Skeletal muscle tissue (tissue), 4 donors: Measurements from ENCODE around the gene ZNF562. TPM values are rescaled to one million over a fixed set of nuclear protein-coding genes. Genes with fewer than 3 reads are reported as not detected.
"Not testable (repeated sequence)": the region's sequence is repeated elsewhere in the genome, so short reads cannot be mapped to it uniquely, and the experiment has no call there.

Source experiments
- H3K27ac ChIP-seq: one replicate; pipeline ENCODE4 v1.7.0; 2013; ENCODE audit warnings: mild to moderate bottlenecking, low read depth, low read length, inconsistent platforms
- H3K27me3 ChIP-seq, 3 donors: one replicate each; pipeline ENCODE4 v1.7.0; 2013; ENCODE audit warnings: low read length in 3 of 3; ENCODE audit not compliant: control insufficient read depth in 3 of 3, insufficient read depth in 3 of 3
- H3K36me3 ChIP-seq, 3 donors: one replicate each; pipeline ENCODE4 v1.7.0; 2013; ENCODE audit warnings: low read length in 3 of 3; ENCODE audit not compliant: control insufficient read depth in 3 of 3, insufficient read depth in 3 of 3
- H3K4me1 ChIP-seq, 3 donors: one replicate each; pipeline ENCODE4 v1.7.0; 2013; ENCODE audit warnings: low read length in 3 of 3, mild to moderate bottlenecking in 3 of 3; ENCODE audit not compliant: control insufficient read depth in 3 of 3, insufficient read depth in 3 of 3
- H3K4me3 ChIP-seq, 3 donors: one replicate each; pipeline ENCODE4 v1.7.0; 2013; ENCODE audit warnings: low read length in 3 of 3
- H3K9ac ChIP-seq, 3 donors: one replicate each; pipeline ENCODE4 v1.7.0; 2013; ENCODE audit warnings: low read length in 3 of 3, mild to moderate bottlenecking in 3 of 3, moderate library complexity in 2 of 3, low read depth in 1 of 3
- H3K9me3 ChIP-seq, 3 donors: one replicate each; pipeline ENCODE4 v1.7.0; 2013; ENCODE audit warnings: low read length in 3 of 3; ENCODE audit not compliant: control insufficient read depth in 3 of 3
- total RNA-seq: library from RNA; depleted of rRNA; stranded (reverse); fragments of >200 nt; gene quantifications from one replicate; pipeline ENCODE4 v1.2.3, GENCODE V29; 2014
- donor health status: Osteomylitis.

ZNF562 gene
- total RNA-seq, result 38.1 TPM

DNA sequence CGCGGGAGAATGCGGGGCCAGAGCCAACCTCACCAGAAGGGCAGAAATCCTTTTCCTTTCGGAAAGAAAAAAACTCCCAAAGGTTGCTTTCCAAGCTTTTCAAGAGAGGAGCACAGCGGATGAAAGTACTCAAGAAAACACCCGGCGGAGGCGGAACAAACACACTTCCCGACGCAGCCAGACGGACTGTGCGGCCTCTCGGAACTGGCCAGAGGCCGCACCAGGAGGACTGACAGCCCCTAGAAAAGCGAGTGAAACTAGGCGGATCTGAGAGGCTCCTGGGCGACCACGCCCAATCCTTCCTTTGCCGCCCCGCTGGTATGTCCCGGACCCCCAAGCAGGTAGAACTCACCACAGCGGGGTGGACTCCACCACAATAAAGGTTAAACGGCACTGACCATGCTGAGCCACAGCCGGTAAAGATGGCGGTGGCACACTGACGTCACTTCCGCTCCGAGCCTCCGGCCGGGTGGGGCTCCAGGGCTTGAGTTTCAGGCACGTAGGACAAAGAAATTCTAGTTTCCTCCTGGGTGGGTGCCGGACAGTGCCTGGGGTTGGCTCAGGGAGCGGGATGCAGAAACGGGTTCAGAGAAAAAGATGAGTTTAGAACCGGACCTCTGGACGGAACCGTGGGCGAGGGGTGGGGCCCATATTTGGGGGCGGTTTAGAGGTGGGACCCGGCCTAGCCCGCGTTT lies at the start of gene ZNF562:
Gene ZNF562 (minus strand): TSS at position 438 of the 695 bp plus-strand sequence. CDS start 14,356 bp downstream, outside the sequence.
- no peaks in the 10 kb centered on the region for H3K27me3 ChIP-seq
- peaks cover 0 to 3% (median 2%) of the 10 kb centered on the region in 3 donors for H3K9me3 ChIP-seq
- H3K27ac ChIP-seq, result peak within 1 kb of the TSS; percentile 92
- peaks cover 0 to 3% (median 0%) of the 10 kb centered on the region in 3 donors for H3K4me1 ChIP-seq
- H3K4me3 ChIP-seq, result peak within 1 kb of the TSS; percentile 85 to 95 (median 93)
- peaks cover 0 to 12% (median 5%) of the 10 kb centered on the region in 3 donors for H3K36me3 ChIP-seq
- H3K9ac ChIP-seq, result peak within 1 kb of the TSS; percentile 80 to 89 (median 86)

- peaks cover 0 to 2% (median 0%) of the 10 kb centered on the region in 3 donors for H3K9me3 ChIP-seq
- H3K27ac ChIP-seq, result no peak overlapping the region
- H3K36me3 ChIP-seq, result no peaks in the 10 kb centered on the region
- H3K4me3 ChIP-seq, result no peak overlapping the region
- H3K9ac ChIP-seq, result no peak overlapping the region
- H3K27me3 ChIP-seq, result no peaks in the 10 kb centered on the region
- no peaks in the 10 kb centered on the region for H3K4me1 ChIP-seq
Observed at GRCh38 chr19:9724157-9724556, 49.3 kb upstream of the ZNF562 start.

- Histone ChIP-seq H3K4me1 (no peaks in the 10 kb centered on the region), H3K27me3 (no peaks in the 10 kb centered on the region), H3K9me3 (peaks cover 0 to 2% (median 0%) of the 10 kb centered on the region in 3 donors), H3K4me3 (no peak overlapping the region), H3K27ac (no peak overlapping the region), H3K9ac (no peak overlapping the region), H3K36me3 (no peaks in the 10 kb centered on the region)
Observed at GRCh38 chr19:9721861-9722260, 47.0 kb upstream of the ZNF562 start.

DNA sequence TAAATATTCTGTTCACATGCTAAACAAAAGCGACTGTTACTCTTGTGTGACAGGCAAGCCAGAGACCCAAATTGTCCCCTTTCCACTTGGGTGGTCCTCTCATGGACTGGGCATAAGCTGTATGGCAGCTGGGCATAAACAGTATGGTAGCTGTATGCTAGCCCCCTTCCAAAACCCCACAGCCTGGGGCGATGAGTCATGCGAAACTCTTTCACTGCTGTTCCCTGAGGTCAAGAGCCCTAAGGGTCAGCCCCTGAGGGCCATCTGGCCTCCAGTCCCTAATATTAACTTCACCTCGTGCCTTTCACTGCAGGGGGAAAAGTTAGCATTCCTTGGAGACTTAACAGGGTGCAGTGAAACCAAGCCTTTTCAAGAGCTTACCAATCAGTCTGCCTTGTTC lies 45.6 kb upstream of the ZNF562 start:
- H3K4me3 ChIP-seq, result no peak overlapping the region
- no peaks in the 10 kb centered on the region for H3K27me3 ChIP-seq
- H3K9me3 ChIP-seq, result peaks cover 0 to 2% (median 0%) of the 10 kb centered on the region in 3 donors
- no peak overlapping the region for H3K9ac ChIP-seq
- no peak overlapping the region for H3K27ac ChIP-seq
- H3K4me1 ChIP-seq, result no peaks in the 10 kb centered on the region
- H3K36me3 ChIP-seq, result no peaks in the 10 kb centered on the region

DNA sequence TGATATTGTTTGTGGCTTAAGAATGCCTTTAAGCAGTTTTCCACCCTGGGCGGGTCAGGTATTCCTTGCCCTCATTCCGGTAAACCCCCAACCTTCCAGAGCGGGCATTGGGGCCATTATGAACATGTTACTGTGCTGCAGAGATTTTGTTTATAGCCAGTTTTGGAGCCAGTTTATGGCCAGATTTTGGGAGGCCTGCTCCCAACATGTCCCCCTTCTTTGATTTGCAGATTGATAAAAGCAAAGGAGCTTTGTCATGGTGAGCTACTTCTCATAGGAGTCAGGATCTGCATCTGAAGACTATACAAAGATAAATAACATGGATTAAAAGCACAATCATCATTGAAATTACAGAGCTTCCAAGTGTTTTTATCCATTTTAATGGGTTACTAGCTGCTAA lies 36.9 kb upstream of the ZNF562 start:
- H3K4me1 ChIP-seq, result no peaks in the 10 kb centered on the region
- H3K27ac ChIP-seq, result no peak overlapping the region
- H3K27me3 ChIP-seq, result no peaks in the 10 kb centered on the region
- no peaks in the 10 kb centered on the region for H3K36me3 ChIP-seq
- H3K9me3 ChIP-seq, result peaks cover 0 to 3% (median 0%) of the 10 kb centered on the region in 3 donors
- H3K4me3 ChIP-seq, result no peak overlapping the region
- H3K9ac ChIP-seq, result no peak overlapping the region

GRCh38 chr19:9709305-9709704 lies 34.4 kb upstream of the ZNF562 start:
- Histone ChIP-seq H3K9ac (no peak overlapping the region), H3K36me3 (no peaks in the 10 kb centered on the region), H3K4me1 (no peaks in the 10 kb centered on the region), H3K27ac (no peak overlapping the region), H3K4me3 (no peak overlapping the region), H3K9me3 (peaks cover 0 to 3% (median 0%) of the 10 kb centered on the region in 3 donors), H3K27me3 (no peaks in the 10 kb centered on the region)

DNA sequence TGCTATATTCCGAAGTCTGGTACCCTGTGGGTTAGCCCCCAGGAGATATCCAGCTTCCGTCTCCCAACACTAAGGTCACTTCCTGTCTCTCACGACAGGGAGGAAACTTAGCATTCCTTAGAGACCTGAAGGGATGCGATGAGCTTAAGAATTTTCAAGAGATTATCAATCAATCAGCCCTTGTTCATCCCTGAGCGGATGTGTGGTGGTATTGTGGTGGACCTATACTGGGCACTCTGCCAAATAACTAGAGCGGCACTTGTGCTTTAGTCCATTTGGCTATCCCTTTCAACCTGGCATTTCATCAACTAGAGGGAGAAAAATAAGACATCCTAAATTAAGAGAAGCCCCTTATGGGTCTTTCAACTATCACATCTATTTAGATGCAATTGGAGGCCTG lies 30.9 kb upstream of the ZNF562 start:
- no peak overlapping the region for H3K9ac ChIP-seq
- no peak overlapping the region for H3K27ac ChIP-seq
- peaks cover 0 to 3% (median 0%) of the 10 kb centered on the region in 3 donors for H3K9me3 ChIP-seq

DNA sequence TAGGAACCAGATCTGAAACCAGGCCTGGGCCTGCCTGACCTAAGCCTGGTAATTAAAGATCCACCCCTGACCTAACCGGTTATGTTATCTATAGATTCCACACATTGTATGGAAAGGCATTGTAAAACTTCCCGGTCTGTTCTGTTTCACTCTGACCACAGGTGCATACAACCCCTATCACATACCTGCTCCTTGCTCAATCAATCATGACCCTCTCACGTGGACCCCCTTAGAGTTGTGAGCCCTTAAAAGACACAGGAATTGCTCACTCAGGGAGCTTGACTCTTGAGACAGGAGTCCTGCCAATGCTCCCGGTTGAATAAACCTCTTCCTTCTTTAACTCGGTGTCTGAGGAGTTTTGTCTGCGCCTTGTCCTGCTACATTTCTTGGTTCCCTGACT lies 27.3 kb upstream of the ZNF562 start:
- H3K27ac ChIP-seq, result no peak overlapping the region
- no peak overlapping the region for H3K4me3 ChIP-seq
- no peaks in the 10 kb centered on the region for H3K36me3 ChIP-seq
- no peak overlapping the region for H3K9ac ChIP-seq
- H3K27me3 ChIP-seq, result no peaks in the 10 kb centered on the region
- no peaks in the 10 kb centered on the region for H3K4me1 ChIP-seq
- H3K9me3 ChIP-seq, result no peaks in the 10 kb centered on the region

More for the DNA sequence above, 30.9 kb upstream of the ZNF562 start:
- no peaks in the 10 kb centered on the region for H3K4me1 ChIP-seq
- H3K4me3 ChIP-seq, result no peak overlapping the region
- H3K36me3 ChIP-seq, result no peaks in the 10 kb centered on the region
- H3K27me3 ChIP-seq, result no peaks in the 10 kb centered on the region

DNA sequence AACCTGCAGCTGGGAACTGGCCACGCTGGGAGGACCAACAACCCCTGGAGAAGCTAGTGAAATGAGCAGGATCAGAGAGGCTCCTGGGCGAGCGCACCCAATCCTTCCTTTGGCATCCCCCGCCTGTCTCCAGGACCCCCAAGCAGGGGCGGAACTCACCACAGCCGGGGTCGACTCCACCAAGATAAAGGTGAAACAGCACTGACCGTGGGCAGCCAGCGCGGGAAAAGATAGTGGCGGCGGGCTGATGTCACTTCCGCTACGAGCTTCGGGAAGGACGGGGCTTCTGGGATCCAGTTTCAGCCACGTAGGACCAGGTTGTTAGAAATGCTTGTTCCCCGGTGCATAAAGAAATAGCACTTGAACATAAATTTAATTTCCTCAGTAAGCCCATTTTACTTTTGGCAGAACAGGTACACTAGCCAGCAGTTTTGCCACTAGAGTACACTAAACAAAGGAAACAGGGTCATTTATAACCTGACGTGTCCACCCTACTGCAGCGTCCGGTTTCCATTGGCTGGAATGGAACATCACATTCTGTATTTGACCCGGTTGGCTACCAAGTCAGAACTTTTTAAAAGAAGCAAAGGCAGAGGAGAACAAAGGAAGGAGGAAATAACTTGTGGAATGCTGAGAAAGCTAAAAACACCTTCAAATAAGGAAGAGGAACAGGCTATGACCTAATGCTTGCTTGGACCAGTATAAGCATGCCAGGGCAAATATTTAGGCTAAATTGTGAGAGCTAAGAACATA lies 25.5 kb upstream of the ZNF562 start:
- no peaks in the 10 kb centered on the region for H3K27me3 ChIP-seq
- no peaks in the 10 kb centered on the region for H3K4me1 ChIP-seq
- H3K4me3 ChIP-seq, result no peak overlapping the region
- H3K9ac ChIP-seq, result no peak overlapping the region
- no peaks in the 10 kb centered on the region for H3K9me3 ChIP-seq
- no peak overlapping the region for H3K27ac ChIP-seq
- no peaks in the 10 kb centered on the region for H3K36me3 ChIP-seq

- H3K36me3 ChIP-seq, H3K4me1 ChIP-seq, H3K4me3 ChIP-seq, H3K27me3 ChIP-seq, H3K9ac ChIP-seq, H3K27ac ChIP-seq: not testable (repeated sequence)
- peaks cover 0 to 12% (median 0%) of the 10 kb centered on the region in 3 donors for H3K9me3 ChIP-seq
Observed at GRCh38 chr19:9690301-9690700, 15.4 kb upstream of the ZNF562 start.
